PC-9 (cell line): ENCODE data around the gene TCP11. TPM values are rescaled to one million over a fixed set of nuclear protein-coding genes. Genes with fewer than 3 reads are reported as not detected.
"Not testable (repeated sequence)": the region's sequence is repeated elsewhere in the genome, so short reads cannot be mapped to it uniquely, and the experiment has no call there.

ENCODE experiments used
- BruUV-seq: library from RNA; stranded (reverse); fragments of 400-500 nt; replicated peaks from 2 replicates; lab custom pipeline; 2021; lab: Mats Ljungman, UMichigan
- CTCF ChIA-PET: fragments of 300-600 bp; sonication (Branson Sonifier 250); formaldehyde crosslinking; loops from one replicate; lab custom pipeline; 2022; ENCODE audit warnings: antibody characterized with exemption; lab: Charles Lee
- POLR2A ChIA-PET: fragments of 300-600 bp; sonication (Branson Sonifier 250); formaldehyde crosslinking; loops from one replicate; lab custom pipeline; 2022; ENCODE audit warnings: antibody characterized with exemption; ENCODE audit not compliant: unreplicated experiment; lab: Charles Lee
- DNase-seq, 2 experiments: peaks; one replicate each; pipeline versions ENCODE4 v3.0.0 to v3.0.0-alpha.2; 2015 to 2022; ENCODE audit warnings: mixed read lengths in 1 of 2
- H2AFZ ChIP-seq: fragments of 200-600 bp; sonication (generic); 2 replicates; pipeline ENCODE4 v1.8.1; 2017; ENCODE audit warnings: antibody characterized with exemption
- H3F3A ChIP-seq: fragments of 200-600 bp; sonication (generic); 2 replicates; pipeline ENCODE4 v1.8.1; 2017; ENCODE audit warnings: antibody characterized with exemption, mild to moderate bottlenecking, low read depth; ENCODE audit not compliant: insufficient read depth
- H3K27ac ChIP-seq: fragments of 200-600 bp; sonication (generic); 2 replicates; pipeline ENCODE4 v1.6.1; 2016; ENCODE audit warnings: mixed run types
- H3K27me3 ChIP-seq: fragments of 200-600 bp; sonication (generic); 2 replicates; pipeline ENCODE4 v1.6.1; 2016; ENCODE audit warnings: low read depth, mixed run types; ENCODE audit not compliant: insufficient read depth
- H3K36me3 ChIP-seq: fragments of 200-600 bp; sonication (generic); 2 replicates; pipeline ENCODE4 v1.6.1; 2016; ENCODE audit warnings: low read depth, mixed run types
- H3K4me1 ChIP-seq: fragments of 200-600 bp; sonication (generic); replicated peaks from 2 replicates; pipeline ENCODE4 v1.6.1; 2016; ENCODE audit warnings: mixed run types; ENCODE audit not compliant: insufficient read depth
- H3K4me2 ChIP-seq: fragments of 200-600 bp; sonication (generic); 2 replicates; pipeline ENCODE4 v1.6.1; 2017; ENCODE audit warnings: mixed run types
- H3K4me3 ChIP-seq: fragments of 200-600 bp; sonication (generic); 2 replicates; pipeline ENCODE4 v1.6.1; 2016; ENCODE audit warnings: mixed run types
- H3K79me2 ChIP-seq: fragments of 200-600 bp; sonication (generic); 2 replicates; pipeline ENCODE4 v1.6.1; 2017; ENCODE audit warnings: low read depth, mixed run types
- H3K9me2 ChIP-seq: fragments of 200-600 bp; sonication (generic); 2 replicates; pipeline ENCODE4 v1.8.1; 2017; ENCODE audit warnings: mild to moderate bottlenecking; ENCODE audit not compliant: insufficient read depth
- H3K9me3 ChIP-seq: fragments of 200-600 bp; sonication (generic); 2 replicates; pipeline ENCODE4 v1.8.1; 2016; ENCODE audit warnings: low read depth; ENCODE audit not compliant: insufficient read depth
- H4K20me1 ChIP-seq: fragments of 200-600 bp; sonication (generic); 2 replicates; pipeline ENCODE4 v1.8.1; 2017; ENCODE audit not compliant: insufficient read depth
- CTCF ChIP-seq: fragments of 200-600 bp; sonication (generic); conservative IDR thresholded peaks from 2 replicates; pipeline ENCODE4 v1.6.1; 2017; ENCODE audit warnings: mixed run types, antibody characterized with exemption, mild to moderate bottlenecking, moderate library complexity
- EZH2 ChIP-seq: fragments of 200-600 bp; sonication (generic); IDR thresholded peaks from 2 replicates; pipeline ENCODE4 v1.8.0; 2017; ENCODE audit warnings: antibody characterized with exemption, low read depth
- intact Hi-C: fragments of 100-400 bp; cut with micrococcal nuclease; formaldehyde crosslinking; loops from one replicate; pipeline ENCODE4 v1.10.0; 2022; ENCODE audit not compliant: unreplicated experiment
- total RNA-seq: library from RNA; stranded (reverse); gene quantifications from 2 replicates; pipeline ENCODE4 v1.2.3, GENCODE V29; 2021

TCP11 gene
- total RNA-seq, 1 experiment from 2014 or later: not detected

DNA sequence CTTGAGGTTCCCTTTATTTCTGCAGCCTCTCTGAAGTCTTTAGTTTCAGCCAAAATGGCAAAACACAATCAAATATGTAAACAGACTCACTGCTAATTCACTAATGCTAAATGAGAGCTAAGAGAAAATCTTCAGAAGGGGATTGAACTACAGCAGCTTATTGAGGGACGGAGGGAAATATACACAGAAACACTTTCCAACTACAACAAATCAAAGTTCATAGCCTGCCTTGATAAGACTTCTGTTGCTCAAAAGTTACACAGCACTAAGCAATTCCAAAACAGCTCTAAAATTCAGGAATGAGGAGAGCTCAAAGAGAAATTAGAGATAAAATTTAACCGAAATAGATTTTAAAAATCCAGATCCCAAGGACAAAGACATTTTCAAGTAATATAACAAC, 1.7 kb downstream of the TCP11 start:
- Histone ChIP-seq H3K4me1 (peaks cover 17% of the 10 kb centered on the region), H3K9me3 (no peaks in the 10 kb centered on the region), H3K79me2 (no peaks in the 10 kb centered on the region), H4K20me1 (no peaks in the 10 kb centered on the region), H3K9me2 (no peaks in the 10 kb centered on the region), H2AFZ (no peak overlapping the region), H3K27me3 (no peaks in the 10 kb centered on the region), H3F3A (peaks cover 13% of the 10 kb centered on the region; the same call in 1 of the 2 replicates), H3K27ac (no peak overlapping the region), H3K36me3 (no peaks in the 10 kb centered on the region), H3K4me2 (no peak overlapping the region), H3K4me3 (no peak overlapping the region)
- no TSS peak for BruUV-seq
- no peak for DNase-seq
- intact Hi-C loops: no loop called here
- CTCF ChIA-PET: interaction anchor here (0.7 to 1.1 kb wide), 5 partner anchors 114 to 724 kb away, joined by 3 to 9 read pairs (median 4); partner anchors contain the start of gene ZNF76
- POLR2A ChIA-PET: no interaction called here
- TF ChIP-seq CTCF: no peak
- TF ChIP-seq EZH2: no peak

DNA sequence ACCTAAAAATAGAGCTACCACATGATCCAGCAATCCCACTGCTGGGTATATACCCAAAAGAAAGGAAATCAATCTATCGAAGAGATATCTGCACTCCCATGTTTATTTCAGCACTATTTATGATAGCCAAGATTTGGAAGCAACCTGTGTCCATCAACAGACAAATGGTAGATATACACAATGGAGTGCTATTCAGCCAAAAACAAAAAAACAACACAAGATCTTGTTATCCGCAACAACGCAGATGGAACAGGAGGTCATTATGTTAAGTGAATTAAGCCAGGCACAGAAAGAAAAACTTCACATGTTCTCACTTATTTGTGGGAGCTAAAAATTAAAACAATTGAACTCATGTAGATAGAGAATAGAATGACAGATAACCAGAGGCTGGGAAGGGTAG, 2.9 kb downstream of the TCP11 start:
- H3F3A ChIP-seq, H3K9me2 ChIP-seq, DNase-seq, BruUV-seq, H3K27me3 ChIP-seq, H4K20me1 ChIP-seq, CTCF ChIA-PET, H3K9me3 ChIP-seq, H2AFZ ChIP-seq, H3K79me2 ChIP-seq, H3K4me3 ChIP-seq, H3K36me3 ChIP-seq, H3K4me2 ChIP-seq, intact Hi-C loops, H3K27ac ChIP-seq, POLR2A ChIA-PET: not testable (repeated sequence)
- H3K4me1 ChIP-seq: peaks cover 14% of the 10 kb centered on the region

DNA sequence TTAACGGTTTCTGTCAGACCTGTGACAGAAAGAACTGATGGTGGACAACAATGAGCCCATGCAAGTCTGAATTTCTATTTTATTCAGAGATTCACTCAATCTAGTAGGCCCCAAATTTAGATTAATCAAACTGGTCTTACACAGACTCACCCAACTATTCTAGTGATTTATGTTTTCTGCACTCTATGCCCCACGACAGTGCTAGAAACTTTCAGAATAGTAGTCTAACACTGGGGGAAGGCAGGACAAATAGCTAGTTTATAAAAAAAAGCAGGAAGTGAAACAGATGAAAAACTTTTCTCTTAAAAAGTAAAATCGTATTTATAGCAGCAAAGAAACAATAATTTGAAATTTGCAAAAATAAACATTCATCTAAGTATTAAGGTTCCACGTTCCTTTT, 5.0 kb downstream of the TCP11 start:
- no peak for TF ChIP-seq CTCF
- TF ChIP-seq EZH2: no peak
- no peak overlapping the region for H3K4me3 ChIP-seq
- H3K36me3 ChIP-seq: no peaks in the 10 kb centered on the region
- CTCF ChIA-PET: no interaction called here
- no peaks in the 10 kb centered on the region for H3K79me2 ChIP-seq
- POLR2A ChIA-PET: no interaction called here
- H3K27me3 ChIP-seq: no peaks in the 10 kb centered on the region
- H2AFZ ChIP-seq: no peak overlapping the region
- no peaks in the 10 kb centered on the region for H3F3A ChIP-seq
- no peak overlapping the region for H3K27ac ChIP-seq
- no peak for DNase-seq
- 0 out of 2 replicates have a peak, but pooled peaks cover 3% of the 10 kb centered on the region for H3K4me1 ChIP-seq
- no peaks in the 10 kb centered on the region for H4K20me1 ChIP-seq
- H3K9me2 ChIP-seq: no peaks in the 10 kb centered on the region
- no peak overlapping the region for H3K4me2 ChIP-seq
- intact Hi-C loops: no loop called here
- no TSS peak for BruUV-seq
- no peaks in the 10 kb centered on the region for H3K9me3 ChIP-seq

GRCh38 chr6:35128496-35128895, 12.6 kb downstream of the TCP11 start:
- H3K27ac ChIP-seq: no peak overlapping the region
- TF ChIP-seq EZH2 (no peak), CTCF (no peak)
- no peak overlapping the region for H3K4me2 ChIP-seq
- no TSS peak for BruUV-seq
- H4K20me1 ChIP-seq: no peaks in the 10 kb centered on the region
- intact Hi-C loops: no loop called here
- peak in 1 of 2 experiments; percentile 40 for DNase-seq
- H3F3A ChIP-seq: no peaks in the 10 kb centered on the region
- H3K79me2 ChIP-seq: no peaks in the 10 kb centered on the region
- CTCF ChIA-PET: no interaction called here
- no peak overlapping the region for H2AFZ ChIP-seq
- H3K27me3 ChIP-seq: no peaks in the 10 kb centered on the region
- H3K4me3 ChIP-seq: no peak overlapping the region
- no peaks in the 10 kb centered on the region for H3K9me3 ChIP-seq
- no peaks in the 10 kb centered on the region for H3K4me1 ChIP-seq
- POLR2A ChIA-PET: interaction anchor here (0.7 kb wide), 1 partner anchor 16 kb away, joined by 5 read pairs; no protein-coding TSS in a partner anchor
- no peaks in the 10 kb centered on the region for H3K9me2 ChIP-seq
- H3K36me3 ChIP-seq: no peaks in the 10 kb centered on the region
